SU-DHL-6 (cell line): ENCODE measurements around the gene CALML3.

Experiments used
- CTCF ChIP-seq: fragments of 200-600 bp; sonication (generic); IDR thresholded peaks from one replicate; pipeline ENCODE4 v1.5.1; 2017; ENCODE audit warnings: antibody characterized with exemption, mild to moderate bottlenecking, low read length, moderate library complexity; ENCODE audit not compliant: insufficient read depth, poor library complexity, severe bottlenecking
- EZH2phosphoT487 ChIP-seq: fragments of 200-600 bp; sonication (generic), shearing (Covaris generic); conservative IDR thresholded peaks from 2 replicates; pipeline ENCODE4 v1.6.1; 2018; ENCODE audit warnings: mild to moderate bottlenecking, antibody characterized with exemption, low read length, moderate library complexity, mixed read lengths

- no peak for TF ChIP-seq CTCF
- no peak for TF ChIP-seq EZH2phosphoT487
These were observed 50.4 kb downstream of the CALML3 start for GRCh38 chr10:5575144-5575481.
